Measurements from ENCODE around the gene C18orf63.

DNA sequence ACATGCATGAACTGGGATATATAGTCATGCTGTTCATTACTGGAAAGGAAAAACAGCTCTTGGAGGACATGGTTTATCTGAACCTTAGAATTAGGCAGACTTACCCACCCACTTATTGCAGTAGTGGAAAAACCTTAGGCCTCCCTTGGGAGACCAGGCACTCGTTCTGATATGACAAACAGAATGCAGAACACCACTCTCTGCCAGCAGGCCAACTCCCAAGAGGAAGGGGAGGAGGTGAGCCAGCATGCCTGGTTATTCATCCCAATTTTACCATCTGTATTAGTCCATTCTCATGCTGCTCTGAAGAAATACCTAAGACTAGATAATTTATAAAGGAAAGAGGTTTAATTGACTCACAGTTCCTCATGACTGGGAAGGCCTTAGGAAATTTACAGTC, 17.5 kb downstream of the C18orf63 start:
- TF ChIP-seq, protein P1, sequence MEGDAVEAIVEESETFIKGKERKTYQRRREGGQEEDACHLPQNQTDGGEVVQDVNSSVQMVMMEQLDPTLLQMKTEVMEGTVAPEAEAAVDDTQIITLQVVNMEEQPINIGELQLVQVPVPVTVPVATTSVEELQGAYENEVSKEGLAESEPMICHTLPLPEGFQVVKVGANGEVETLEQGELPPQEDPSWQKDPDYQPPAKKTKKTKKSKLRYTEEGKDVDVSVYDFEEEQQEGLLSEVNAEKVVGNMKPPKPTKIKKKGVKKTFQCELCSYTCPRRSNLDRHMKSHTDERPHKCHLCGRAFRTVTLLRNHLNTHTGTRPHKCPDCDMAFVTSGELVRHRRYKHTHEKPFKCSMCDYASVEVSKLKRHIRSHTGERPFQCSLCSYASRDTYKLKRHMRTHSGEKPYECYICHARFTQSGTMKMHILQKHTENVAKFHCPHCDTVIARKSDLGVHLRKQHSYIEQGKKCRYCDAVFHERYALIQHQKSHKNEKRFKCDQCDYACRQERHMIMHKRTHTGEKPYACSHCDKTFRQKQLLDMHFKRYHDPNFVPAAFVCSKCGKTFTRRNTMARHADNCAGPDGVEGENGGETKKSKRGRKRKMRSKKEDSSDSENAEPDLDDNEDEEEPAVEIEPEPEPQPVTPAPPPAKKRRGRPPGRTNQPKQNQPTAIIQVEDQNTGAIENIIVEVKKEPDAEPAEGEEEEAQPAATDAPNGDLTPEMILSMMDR (IDR thresholded peaks at IDR 0.05; ENCODE audit: low read depth, low read length, poor library complexity, severe bottlenecking): no peak
- no peak for TF ChIP-seq EZH2phosphoT487 (IDR thresholded peaks at IDR 0.05; ENCODE audit: borderline replicate concordance, low read length)

All from DOHH2 (cell line).